Fibroblast of lung (primary cell): ENCODE data around the gene TDRD7.

Source experiments
- EZH2 ChIP-seq: IDR thresholded peaks from 2 replicates; pipeline ENCODE4 v1.5.1; 2012; ENCODE audit warnings: low read length, control low read depth, mild to moderate bottlenecking; ENCODE audit errors: missing control alignments
- TF ChIP-seq, protein P1 (sequence below), 2 donors: IDR thresholded peaks in 1 of 2; conservative IDR thresholded peaks in 1 of 2; 1 replicate in 1 of 2; 2 replicates in 1 of 2; pipeline ENCODE4 v1.5.1; 2011 to 2012; ENCODE audit warnings: low read length in 2 of 2, control low read depth in 1 of 2, inconsistent platforms in 1 of 2, low read depth in 1 of 2, mild to moderate bottlenecking in 1 of 2

DNA sequence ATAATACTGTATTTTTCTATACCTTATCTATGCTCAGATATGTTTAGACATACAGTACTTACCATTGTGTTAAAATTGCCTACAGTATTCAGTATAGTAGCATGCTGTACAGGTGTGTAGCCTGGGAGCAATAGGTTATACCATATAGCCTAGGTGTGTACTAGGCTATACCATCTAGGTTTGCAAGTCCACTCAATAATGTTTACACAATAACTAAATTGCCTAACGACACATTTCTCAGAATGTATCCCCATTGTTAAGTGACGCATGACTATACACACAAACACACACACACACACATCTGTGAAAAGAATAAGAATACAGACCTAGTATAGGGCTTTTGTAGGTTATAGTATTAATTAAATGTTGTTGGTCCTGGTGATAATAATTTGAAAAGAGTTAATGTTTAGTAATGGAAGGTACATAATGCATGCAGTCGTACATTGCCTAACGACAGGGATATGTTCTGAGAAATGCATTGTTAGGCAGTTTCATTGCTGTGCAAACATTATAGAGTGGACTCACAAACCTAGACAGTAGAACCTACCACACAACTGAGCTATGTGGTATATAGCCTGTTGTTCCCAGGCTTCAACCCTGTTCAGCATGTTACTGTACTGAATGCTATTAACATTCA, 13.6 kb downstream of the TDRD7 start:
- TF ChIP-seq, protein P1, sequence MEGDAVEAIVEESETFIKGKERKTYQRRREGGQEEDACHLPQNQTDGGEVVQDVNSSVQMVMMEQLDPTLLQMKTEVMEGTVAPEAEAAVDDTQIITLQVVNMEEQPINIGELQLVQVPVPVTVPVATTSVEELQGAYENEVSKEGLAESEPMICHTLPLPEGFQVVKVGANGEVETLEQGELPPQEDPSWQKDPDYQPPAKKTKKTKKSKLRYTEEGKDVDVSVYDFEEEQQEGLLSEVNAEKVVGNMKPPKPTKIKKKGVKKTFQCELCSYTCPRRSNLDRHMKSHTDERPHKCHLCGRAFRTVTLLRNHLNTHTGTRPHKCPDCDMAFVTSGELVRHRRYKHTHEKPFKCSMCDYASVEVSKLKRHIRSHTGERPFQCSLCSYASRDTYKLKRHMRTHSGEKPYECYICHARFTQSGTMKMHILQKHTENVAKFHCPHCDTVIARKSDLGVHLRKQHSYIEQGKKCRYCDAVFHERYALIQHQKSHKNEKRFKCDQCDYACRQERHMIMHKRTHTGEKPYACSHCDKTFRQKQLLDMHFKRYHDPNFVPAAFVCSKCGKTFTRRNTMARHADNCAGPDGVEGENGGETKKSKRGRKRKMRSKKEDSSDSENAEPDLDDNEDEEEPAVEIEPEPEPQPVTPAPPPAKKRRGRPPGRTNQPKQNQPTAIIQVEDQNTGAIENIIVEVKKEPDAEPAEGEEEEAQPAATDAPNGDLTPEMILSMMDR (conservative IDR thresholded peaks at IDR 0.05 in 1 of 2, IDR thresholded peaks at IDR 0.05 in 1 of 2; ENCODE audit: low read depth in 1 of 2, low read length in 2 of 2) = no peak
- no peak for TF ChIP-seq EZH2
